ENCODE data around the gene FHOD3.

GRCh38 chr18:36719630-36720029 lies 422.1 kb downstream of the FHOD3 start:
- TF ChIP-seq CTCF (conservative IDR thresholded peaks at IDR 0.05; ENCODE audit: low read depth, low read length) (no peak), POLR2A (IDR thresholded peaks at IDR 0.05; ENCODE audit: low read depth, low read length) (no peak), NFE2L2 (IDR thresholded peaks at IDR 0.05; ENCODE audit: low read depth, low read length) (no peak), MAFK (IDR thresholded peaks at IDR 0.05; ENCODE audit: low read depth, low read length) (no peak), RFX5 (IDR thresholded peaks at IDR 0.05; ENCODE audit: low read depth, low read length) (no peak), SMC3 (IDR thresholded peaks at IDR 0.05; ENCODE audit: low read depth, low read length) (no peak), BHLHE40 (IDR thresholded peaks at IDR 0.05; ENCODE audit: low read depth, low read length) (no peak), MXI1 (IDR thresholded peaks at IDR 0.05; ENCODE audit: borderline replicate concordance, low read depth, low read length) (no peak), USF2 (IDR thresholded peaks at IDR 0.05; ENCODE audit: low read depth, low read length) (no peak), CEBPB (IDR thresholded peaks at IDR 0.05; ENCODE audit: low read depth, low read length) (no peak), RAD21 (IDR thresholded peaks at IDR 0.05; ENCODE audit: low read length) (no peak), MAZ (IDR thresholded peaks at IDR 0.05; ENCODE audit: borderline replicate concordance, low read depth, low read length) (no peak), ELK1 (IDR thresholded peaks at IDR 0.05; ENCODE audit: borderline replicate concordance, low read depth, low read length) (no peak), FOS (IDR thresholded peaks at IDR 0.05; ENCODE audit: low read depth, low read length) (no peak)

All from IMR-90 (cell line).